Fibroblast of skin of abdomen (primary cell): ENCODE results near the gene HSD17B1.
"Not testable (repeated sequence)": the region's sequence is repeated elsewhere in the genome, so short reads cannot be mapped to it uniquely, and the experiment has no call there.

Source experiments
- DNase-seq: peaks from one replicate; pipeline ENCODE4 v3.0.0-alpha.2; 2013

HSD17B1 gene

GRCh38 chr17:42526031-42526444, 26.7 kb upstream of the HSD17B1 start:
- DNase-seq, result peak; percentile 84

GRCh38 chr17:42527932-42528331, 24.8 kb upstream of the HSD17B1 start:
- no peak for DNase-seq

GRCh38 chr17:42529061-42529460, 23.7 kb upstream of the HSD17B1 start:
- DNase-seq, result no peak

GRCh38 chr17:42530952-42531454, 21.7 kb upstream of the HSD17B1 start:
- no peak for DNase-seq

GRCh38 chr17:42531455-42532354, 21.0 kb upstream of the HSD17B1 start:
- DNase-seq, result peak; percentile 41

GRCh38 chr17:42535155-42536047, 17.3 kb upstream of the HSD17B1 start:
- no peak for DNase-seq

- DNase-seq, result peak; percentile 87
These were observed 16.7 kb upstream of the HSD17B1 start, which contains the start of gene NAGLU for GRCh38 chr17:42536048-42536371. TSS of gene NAGLU (plus strand) at chr17:42536241. CDS start at chr17:42536273, 32 bp downstream.

- peak; percentile 76 for DNase-seq
These were observed 16.2 kb upstream of the HSD17B1 start for GRCh38 chr17:42536372-42537155.

- DNase-seq, result no peak
These were observed 15.4 kb upstream of the HSD17B1 start for GRCh38 chr17:42537156-42537805.

GRCh38 chr17:42537826-42538451, 14.8 kb upstream of the HSD17B1 start:
- DNase-seq, result no peak

- DNase-seq, result no peak
These were observed 14.2 kb upstream of the HSD17B1 start for GRCh38 chr17:42538482-42538881.

GRCh38 chr17:42540558-42540957, 12.2 kb upstream of the HSD17B1 start:
- not testable (repeated sequence) for DNase-seq

- no peak for DNase-seq
These were observed 11.5 kb upstream of the HSD17B1 start for GRCh38 chr17:42541041-42541833.

GRCh38 chr17:42543190-42544079, 9.3 kb upstream of the HSD17B1 start:
- DNase-seq, result no peak

GRCh38 chr17:42544874-42545283, 7.8 kb upstream of the HSD17B1 start:
- no peak for DNase-seq

GRCh38 chr17:42545755-42546505, 6.8 kb upstream of the HSD17B1 start:
- DNase-seq, result not testable (repeated sequence)

- DNase-seq, result no peak
These were observed 5.7 kb upstream of the HSD17B1 start for GRCh38 chr17:42547001-42547461.

GRCh38 chr17:42547698-42548069, 5.0 kb upstream of the HSD17B1 start:
- DNase-seq, result no peak
